ENCODE results near the gene TNFAIP2. TPM values are rescaled to one million over a fixed set of nuclear protein-coding genes. Genes with fewer than 3 reads are reported as not detected.

The TNFAIP2 gene
- total and polyA plus RNA-seq, 2 of the 4 experiments (the other 2 are of a cell fraction) = 6.3 to 9.6 TPM

- Histone ChIP-seq H3K9me1 (ENCODE audit: insufficient read depth, low read length) (peaks cover 9% of the 10 kb centered on the region), H3K9ac (ENCODE audit: low read depth, low read length) (no peak overlapping the region), H2BK15ac (ENCODE audit: low read depth, low read length) (peak overlapping the region; percentile 16; the same call in 1 of the 3 replicates), H3K27me3 (ENCODE audit: control insufficient read depth, insufficient read depth, low read length) (peaks cover 6% of the 10 kb centered on the region; the same call in 1 of the 2 replicates), H2BK120ac (ENCODE audit: low read depth, low read length) (peak overlapping the region; percentile 73; the same call in 1 of the 2 replicates), H4K8ac (ENCODE audit: low read depth in 2 of 2, low read length in 2 of 2) (peak overlapping the region in 1 of 2 experiments; percentile 70; a peak in 2 of 4 replicates), H2AK9ac (replicated peaks; ENCODE audit: low read depth, low read length, poor library complexity) (peak overlapping the region; percentile 86), H3K9me3 (ENCODE audit: control insufficient read depth, insufficient read depth, low read length) (no peaks in the 10 kb centered on the region), H3K14ac (replicated peaks; ENCODE audit: low read depth, low read length) (peak overlapping the region; percentile 42; the same call in 1 of the 2 replicates), H3K4ac (ENCODE audit: low read depth, low read length) (peak overlapping the region; percentile 75), H3K56ac (ENCODE audit: extremely low read depth, insufficient read depth, low read length) (no peak overlapping the region), H2AK5ac (ENCODE audit: low read depth, low read length) (peak overlapping the region; percentile 76), H3K4me1 (ENCODE audit: control insufficient read depth, insufficient read depth, low read length) (peaks cover 14% of the 10 kb centered on the region), H3K18ac (ENCODE audit: low read depth, low read length) (peak overlapping the region; percentile 5; the same call in 1 of the 2 replicates), H4K91ac (ENCODE audit: insufficient read depth, low read depth, low read length) (peak overlapping the region; percentile 70), H3K27ac (ENCODE audit: insufficient read depth, low read length) (peak overlapping the region; percentile 30; the same call in 1 of the 2 replicates), H3K36me3 (ENCODE audit: control insufficient read depth, insufficient read depth, low read length) (no peaks in the 10 kb centered on the region), H4K20me1 (ENCODE audit: insufficient read depth, low read length) (peaks cover 3% of the 10 kb centered on the region; the same call in 1 of the 2 replicates), H2BK5ac (ENCODE audit: low read depth, low read length, poor library complexity, severe bottlenecking) (peak overlapping the region; percentile 12), H4K5ac (ENCODE audit: low read depth, low read length) (no peak overlapping the region), H2AFZ (replicated peaks; ENCODE audit: low read length, poor library complexity) (peak overlapping the region; percentile 65), H3K79me1 (ENCODE audit: low read depth in 1 of 2, low read length in 2 of 2) (no peaks in the 10 kb centered on the region; a peak in 1 of 4 replicates), H3K4me2 (ENCODE audit: low read depth, low read length) (no peak overlapping the region), H3K4me3 (ENCODE audit: insufficient read depth, low read depth, low read length) (no peak overlapping the region), H2BK20ac (ENCODE audit: low read depth, low read length) (peak overlapping the region; percentile 53; the same call in 1 of the 2 replicates), H3K23ac (ENCODE audit: low read depth, low read length) (no peak overlapping the region)
- WGBS, 2 experiments (ENCODE audit: extremely low coverage in 2 of 2, insufficient read length in 1 of 2) = no CpG with 5 or more reads among the region's 8 CpGs
- intact Hi-C loops (cut with micrococcal nuclease) = no loop called here
- ChIA-PET CTCF (interaction anchor here (1.0 to 1.5 kb wide), 2 partner anchors 12 to 26 kb away, joined by 3 to 6 read pairs; no protein-coding TSS in a partner anchor), POLR2A (ENCODE audit: unreplicated experiment) (interaction anchor here (0.5 kb wide), 1 partner anchor 170 kb away, joined by 5 read pairs; no protein-coding TSS in a partner anchor)
- no TSS peak for BruUV-seq (replicated peaks)
- DNase-seq = peak; percentile 90
- TF ChIP-seq MAZ (IDR thresholded peaks at IDR 0.05; ENCODE audit: borderline replicate concordance, low read depth, low read length) (peak; percentile 82; the same call in 1 of the 2 replicates), BHLHE40 (IDR thresholded peaks at IDR 0.05; ENCODE audit: low read depth, low read length) (no peak)
- peak; percentile 82 for ATAC-seq (ENCODE audit: low read depth)
- dilution Hi-C loops (cut with HindIII; ENCODE audit: low sequenced_read_pairs, unreplicated experiment) = no loop called here
- in situ Hi-C loops (cut with MboI; ENCODE audit: low sequenced_read_pairs) = no loop called here
These were observed 7.7 kb downstream of the TNFAIP2 start for GRCh38 chr14:103130965-103131364.

Measured in IMR-90 (cell line).